GM12878 (cell line): Measurements from ENCODE around the gene KCNJ10. TPM values are rescaled to one million over a fixed set of nuclear protein-coding genes. Genes with fewer than 3 reads are reported as not detected.

Source experiments
- ATAC-seq: fragments of 200-7000 bp; cut with Tn5 transposase; 3 replicates; pipeline ENCODE4 v1.9.1; 2020; ENCODE audit warnings: mild to moderate bottlenecking, moderate library complexity
- BruUV-seq: library from RNA; stranded (reverse); fragments of 400-500 nt; replicated peaks from 2 replicates; lab custom pipeline; 2021; lab: Mats Ljungman, UMichigan
- CTCF ChIA-PET: fragments of 300-600 bp; sonication (Branson Sonifier 250); formaldehyde crosslinking; extraction: SDS; loops from one replicate; lab custom pipeline; 2021; ENCODE audit warnings: inconsistent platforms; lab: Yijun Ruan, JAX
- POLR2A ChIA-PET: fragments of 350-600 bp; formaldehyde crosslinking; extraction: SDS; loops from one replicate; lab custom pipeline; 2021; ENCODE audit warnings: inconsistent platforms; lab: Charles Lee
- RAD21 ChIA-PET: fragments of 300-600 bp; sonication (Branson Sonifier 250); formaldehyde crosslinking; loops from one replicate; lab custom pipeline; 2023; ENCODE audit warnings: antibody characterized with exemption; ENCODE audit not compliant: unreplicated experiment; lab: Charles Lee
- SMC1A ChIA-PET: fragments of 300-600 bp; sonication (Branson Sonifier 250); formaldehyde crosslinking; loops from one replicate; lab custom pipeline; 2023; ENCODE audit not compliant: unreplicated experiment, uncharacterized antibody; lab: Charles Lee
- DNase-seq: peaks from one replicate; pipeline ENCODE4 v3.0.0-alpha.2; 2011; ENCODE audit warnings: low read depth, low spot score
- FAIRE-seq: peaks from 3 replicates; lab custom pipeline; 2011; peaks lifted over from hg19 to GRCh38; lab: Jason Lieb, UNC
- H2AFZ ChIP-seq: 2 replicates; pipeline ENCODE4 v1.6.0; 2011; ENCODE audit warnings: low read depth, low read length, control low read depth; ENCODE audit not compliant: control insufficient read depth
- H3K27ac ChIP-seq: 2 replicates; pipeline ENCODE4 v1.5.1; 2011; ENCODE audit warnings: control low read depth; ENCODE audit not compliant: control insufficient read depth, insufficient read depth
- H3K27me3 ChIP-seq, 2 experiments: replicated peaks in 1 of 2; 2 replicates each; pipeline versions ENCODE4 v1.6.0 to v1.6.1; 2011; ENCODE audit warnings: low read length in 1 of 2; ENCODE audit not compliant: control insufficient read depth in 2 of 2, insufficient read depth in 2 of 2
- H3K36me3 ChIP-seq, 2 experiments: 2 replicates each; pipeline ENCODE4 v1.5.1; 2011; ENCODE audit warnings: low read length in 1 of 2; ENCODE audit not compliant: control insufficient read depth in 2 of 2, insufficient read depth in 2 of 2
- H3K4me1 ChIP-seq: 2 replicates; pipeline ENCODE4 v1.6.1; 2011; ENCODE audit warnings: mild to moderate bottlenecking, low read length, moderate library complexity, mixed read lengths; ENCODE audit not compliant: control insufficient read depth, insufficient read depth
- H3K4me2 ChIP-seq: 2 replicates; pipeline ENCODE4 v1.6.0; 2011; ENCODE audit warnings: control low read depth; ENCODE audit not compliant: control insufficient read depth, insufficient read depth
- H3K4me3 ChIP-seq: fragments of 200-600 bp; sonication (generic); 2 replicates; pipeline ENCODE4 v1.5.1; 2016
- H3K79me2 ChIP-seq: 2 replicates; pipeline ENCODE4 v1.6.0; 2011; ENCODE audit warnings: low read length; ENCODE audit not compliant: control insufficient read depth, insufficient read depth
- H3K9ac ChIP-seq: 2 replicates; pipeline ENCODE4 v1.8.0; 2011; ENCODE audit warnings: low read length, control low read depth, mixed read lengths; ENCODE audit not compliant: control insufficient read depth, insufficient read depth
- H3K9me3 ChIP-seq: replicated peaks from 3 replicates; pipeline ENCODE4 v1.5.1; 2011; ENCODE audit warnings: mild to moderate bottlenecking, low read length; ENCODE audit not compliant: control insufficient read depth, insufficient read depth
- H4K20me1 ChIP-seq: 2 replicates; pipeline ENCODE4 v1.6.0; 2011; ENCODE audit not compliant: control insufficient read depth, insufficient read depth
- ATF3 ChIP-seq: IDR thresholded peaks from 2 replicates; pipeline ENCODE4 v1.6.1; 2011; ENCODE audit warnings: low read depth, mild to moderate bottlenecking, low read length, moderate library complexity, borderline replicate concordance; ENCODE audit errors: extremely low read depth
- BACH1 ChIP-seq: fragments of 450-650 bp; IDR thresholded peaks from 2 replicates; pipeline ENCODE4 v1.6.1; 2017; ENCODE audit warnings: mild to moderate bottlenecking, borderline replicate concordance
- BCL11A ChIP-seq: IDR thresholded peaks from 2 replicates; pipeline ENCODE4 v1.6.1; 2011; ENCODE audit warnings: low read depth, low read length
- BCL3 ChIP-seq: IDR thresholded peaks from 2 replicates; pipeline ENCODE4 v1.6.1; 2011; ENCODE audit warnings: borderline replicate concordance, low read depth, mild to moderate bottlenecking, moderate library complexity, low read length; ENCODE audit not compliant: insufficient read depth, poor library complexity, severe bottlenecking
- BHLHE40 ChIP-seq, 2 experiments: fragments of 450-650 bp in 1 of 2; IDR thresholded peaks; 2 replicates each; pipeline ENCODE4 v1.6.1; 2011 to 2017; ENCODE audit warnings: low read depth in 2 of 2, borderline replicate concordance in 1 of 2, improper control_type of control experiment in 1 of 2, low read length in 1 of 2, mild to moderate bottlenecking in 1 of 2
- CBX5 ChIP-seq: sonication (generic); IDR thresholded peaks from 2 replicates; pipeline ENCODE4 v1.6.1; 2016; ENCODE audit warnings: low read depth, moderate library complexity, mild to moderate bottlenecking, inconsistent platforms
- EP300 ChIP-seq, 2 experiments: fragments of 150-350 bp in 1 of 2; IDR thresholded peaks; 2 replicates each; pipeline ENCODE4 v1.6.1; 2011 to 2012; ENCODE audit warnings: low read depth in 2 of 2, low read length in 2 of 2, borderline replicate concordance in 1 of 2, improper control_type of control experiment in 1 of 2, inconsistent platforms in 1 of 2; ENCODE audit not compliant: control insufficient read depth in 1 of 2
- ESRRA ChIP-seq: IDR thresholded peaks from 2 replicates; pipeline ENCODE4 v1.6.1; 2012; ENCODE audit warnings: mild to moderate bottlenecking, low read length, improper control_type of control experiment
- GABPA ChIP-seq: IDR thresholded peaks from 2 replicates; pipeline ENCODE4 v1.6.1; 2014; ENCODE audit warnings: antibody characterized with exemption, low read depth, mild to moderate bottlenecking, inconsistent platforms
- KDM1A ChIP-seq: fragments of 200-600 bp; sonication (generic); IDR thresholded peaks from 2 replicates; pipeline ENCODE4 v1.6.1; 2016; ENCODE audit warnings: borderline replicate concordance
- MAX ChIP-seq: IDR thresholded peaks from 2 replicates; pipeline ENCODE4 v1.6.1; 2012; ENCODE audit warnings: low read depth, low read length, improper control_type of control experiment
- NFIC ChIP-seq: IDR thresholded peaks from 2 replicates; pipeline ENCODE4 v1.6.1; 2012; ENCODE audit warnings: low read depth, mild to moderate bottlenecking, inconsistent platforms, low read length, moderate library complexity
- RAD51 ChIP-seq: fragments of 450-650 bp; IDR thresholded peaks from 2 replicates; pipeline ENCODE4 v1.6.1; 2016; ENCODE audit warnings: moderate library complexity, mild to moderate bottlenecking, inconsistent platforms
- RELB ChIP-seq: fragments of 450-650 bp; IDR thresholded peaks from 2 replicates; pipeline ENCODE4 v1.6.1; 2017; ENCODE audit warnings: low read depth, mild to moderate bottlenecking, moderate library complexity
- RFX5 ChIP-seq: IDR thresholded peaks from 2 replicates; pipeline ENCODE4 v1.6.1; 2011; ENCODE audit warnings: low read depth, low read length, improper control_type of control experiment
- SMAD1 ChIP-seq: fragments of 450-650 bp; IDR thresholded peaks from 2 replicates; pipeline ENCODE4 v1.6.1; 2018; ENCODE audit warnings: mild to moderate bottlenecking, low read depth; ENCODE audit not compliant: partially characterized antibody
- YBX1 ChIP-seq: fragments of 450-650 bp; IDR thresholded peaks from 2 replicates; pipeline ENCODE4 v1.6.1; 2016; ENCODE audit warnings: antibody characterized with exemption
- WGBS: methylation state at CpG from one replicate; pipeline ENCODE4 v1.1.6; 2016; ENCODE audit warnings: low lambda C conversion rate; ENCODE audit not compliant: insufficient replicate concordance, insufficient coverage; ENCODE audit errors: missing lambda C conversion rate; 5-methylcytosine and 5-hydroxymethylcytosine counted together
- in situ Hi-C: fragments of 300-500 bp; cut with MboI; formaldehyde crosslinking; loops from 9 replicates; pipeline ENCODE4 v1.14.3; 2018; ENCODE audit warnings: mixed read lengths
- intact Hi-C: fragments of 100-400 bp; cut with micrococcal nuclease; formaldehyde crosslinking; loops from one replicate; pipeline ENCODE4 v1.14.2; 2022; ENCODE audit not compliant: unreplicated experiment
- polyA plus RNA-seq, 11 experiments: library from polyadenylated mRNA; depleted of rRNA in 4 of 11; unstranded in 6 of 11; stranded (reverse) in 5 of 11; fragments of >200 nt; fragmentation: Nextera tagmentation in 4 of 11; fragmentation: Illumina TruSeq in 1 of 11; extraction: Ambion mirVana in 4 of 11; extraction: Trizol in 1 of 11; gene quantifications; 1 replicate in 1 of 11; 2 replicates in 10 of 11; pipeline versions ENCODE4 v1.2.1 to v1.2.3, GENCODE V29; 2011 to 2016; ENCODE audit warnings: inconsistent platforms in 2 of 11, missing spikeins in 2 of 11, low read depth in 1 of 11
- total RNA-seq, 4 experiments: library from RNA; depleted of rRNA in 3 of 4; stranded (reverse); fragments of >200 nt in 3 of 4; fragmentation: Illumina TruSeq in 1 of 4; extraction: Trizol in 1 of 4; gene quantifications; 2 replicates each; pipeline versions ENCODE4 v1.2.1 to v1.2.3, GENCODE V29; 2013 to 2021

The KCNJ10 gene
- total and polyA plus RNA-seq, 10 of the 15 experiments (the other 5 are each of a cell fraction or from before 2014, with no cell fraction given): 0.01 to 0.29 (median 0.09) TPM; not detected in 2

GRCh38 chr1:160086456-160086892, 16.5 kb upstream of the KCNJ10 start:
- no peak for TF ChIP-seq YBX1
- TF ChIP-seq ATF3: no peak
- TF ChIP-seq BHLHE40 (IDR thresholded peaks at IDR 0.05; ENCODE audit: borderline replicate concordance in 1 of 2, low read depth in 2 of 2, low read length in 1 of 2): no peak
- no peak for TF ChIP-seq RAD51
- TF ChIP-seq RELB: no peak
- TF ChIP-seq KDM1A: no peak
- no peak for TF ChIP-seq NFIC
- TF ChIP-seq GABPA: no peak
- TF ChIP-seq MAX: no peak
- TF ChIP-seq ESRRA: no peak
- TF ChIP-seq CBX5: no peak
- TF ChIP-seq BCL3: no peak
- no peak for TF ChIP-seq SMAD1
- TF ChIP-seq BACH1: no peak
- TF ChIP-seq EP300 (IDR thresholded peaks at IDR 0.05; ENCODE audit: borderline replicate concordance in 1 of 2, control insufficient read depth in 1 of 2, low read depth in 2 of 2, low read length in 2 of 2): no peak
- TF ChIP-seq BCL11A: no peak
- no peak for TF ChIP-seq RFX5
- H3K4me3 ChIP-seq: no peak overlapping the region
- no peaks in the 10 kb centered on the region for H3K79me2 ChIP-seq
- no peak overlapping the region for H3K9ac ChIP-seq
- peaks cover 0 to 2% of the 10 kb centered on the region in 2 experiments; a peak in 3 of 4 replicates for H3K27me3 ChIP-seq
- SMC1A ChIA-PET: interaction anchor here (0.6 to 4.5 kb wide), 16 partner anchors 11 to 1708 kb away, joined by 3 to 35 read pairs (median 4); partner anchors contain the start of gene IGSF8
- no peak overlapping the region for H3K27ac ChIP-seq
- 73% methylated on average over 5 of the region's 5 CpGs for WGBS
- no peak for FAIRE-seq
- ATAC-seq: no peak
- no peak overlapping the region for H3K4me2 ChIP-seq
- no TSS peak for BruUV-seq
- H3K4me1 ChIP-seq: no peaks in the 10 kb centered on the region
- no peak overlapping the region for H2AFZ ChIP-seq
- in situ Hi-C loops: no loop called here
- H3K9me3 ChIP-seq: no peaks in the 10 kb centered on the region
- CTCF ChIA-PET: interaction anchor here (0.6 to 30.2 kb wide), 23 partner anchors 10 to 290 kb away, joined by 3 to 1035 read pairs (median 3); partner anchors contain the start of genes IGSF8, KCNJ10, KCNJ9 and PIGM
- DNase-seq: no peak
- H4K20me1 ChIP-seq: no peaks in the 10 kb centered on the region
- no peaks in the 10 kb centered on the region; a peak in 1 of 4 replicates for H3K36me3 ChIP-seq
- POLR2A ChIA-PET: interaction anchor here (0.7 kb wide), 1 partner anchor 11 kb away, joined by 4 read pairs; no protein-coding TSS in a partner anchor
- RAD21 ChIA-PET: interaction anchor here (0.7 to 4.0 kb wide), 7 partner anchors 8 to 291 kb away, joined by 3 to 31 read pairs (median 16); partner anchors contain the start of gene IGSF8
- intact Hi-C loops: no loop called here
